BE2C (cell line): ENCODE data around the gene ZNF616.
A peak's percentile ranks its signal among the peaks of the same experiment; 100 is the strongest.
"Not testable (repeated sequence)": the region's sequence is repeated elsewhere in the genome, so short reads cannot be mapped to it uniquely, and the experiment has no call there.

Experiments used
- DNase-seq: peaks from one replicate; pipeline ENCODE4 v3.0.0-alpha.2; 2020
- H3K27me3 ChIP-seq: fragments of 250-450 bp; sonication (Bioruptor Pico); 2 replicates; pipeline ENCODE4 v1.5.1; 2020; ENCODE audit warnings: mild to moderate bottlenecking
- H3K36me3 ChIP-seq: fragments of 250-450 bp; sonication (Bioruptor Pico); 2 replicates; pipeline ENCODE4 v1.5.1; 2020; ENCODE audit warnings: mild to moderate bottlenecking
- H3K4me1 ChIP-seq: fragments of 250-450 bp; sonication (Bioruptor Pico); 2 replicates; pipeline ENCODE4 v1.5.1; 2020
- H3K4me3 ChIP-seq: 2 replicates; pipeline ENCODE4 v1.5.1; 2011; ENCODE audit warnings: low read depth, low read length
- H3K9me3 ChIP-seq: fragments of 250-450 bp; sonication (Bioruptor Pico); 2 replicates; pipeline ENCODE4 v1.5.1; 2020
- TF ChIP-seq, protein P1 (sequence below): IDR thresholded peaks from 2 replicates; pipeline ENCODE4 v1.5.1; 2012; ENCODE audit warnings: mild to moderate bottlenecking, low read depth, low read length

Gene ZNF616

DNA sequence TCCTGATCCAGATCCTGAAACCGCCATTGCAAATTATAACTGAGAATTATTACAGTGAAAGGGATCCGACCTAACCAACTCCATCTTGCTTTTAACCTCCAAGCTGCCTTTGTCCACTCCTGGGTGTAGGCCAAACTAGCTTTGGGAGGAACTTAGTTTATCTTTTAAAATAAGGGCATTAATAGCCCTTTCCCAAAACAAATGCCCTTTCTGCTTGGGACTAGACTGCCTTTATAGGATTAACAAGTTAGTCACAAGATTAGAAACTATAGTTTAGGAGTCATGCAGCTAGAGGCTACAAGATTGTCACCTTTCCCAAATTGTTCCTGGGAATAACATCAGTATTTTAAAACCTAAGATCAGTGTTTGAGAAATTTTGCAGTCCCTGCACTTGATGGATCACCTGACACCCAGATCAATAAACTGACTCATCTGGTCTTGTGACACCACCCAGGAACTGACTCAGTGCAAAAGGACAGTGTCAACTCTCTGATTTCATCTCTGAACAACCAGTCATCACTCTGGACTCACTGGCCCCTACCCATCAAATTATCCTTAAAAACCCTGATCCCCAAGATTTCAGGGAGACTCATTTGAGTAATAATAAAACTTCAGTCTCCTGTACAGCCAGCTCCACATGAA, 40.1 kb downstream of the ZNF616 start:
- H3K9me3 ChIP-seq = no peaks in the 10 kb centered on the region; the same call in 1 of the 2 replicates
- DNase-seq = no peak
- H3K27me3 ChIP-seq = no peaks in the 10 kb centered on the region
- TF ChIP-seq, protein P1, sequence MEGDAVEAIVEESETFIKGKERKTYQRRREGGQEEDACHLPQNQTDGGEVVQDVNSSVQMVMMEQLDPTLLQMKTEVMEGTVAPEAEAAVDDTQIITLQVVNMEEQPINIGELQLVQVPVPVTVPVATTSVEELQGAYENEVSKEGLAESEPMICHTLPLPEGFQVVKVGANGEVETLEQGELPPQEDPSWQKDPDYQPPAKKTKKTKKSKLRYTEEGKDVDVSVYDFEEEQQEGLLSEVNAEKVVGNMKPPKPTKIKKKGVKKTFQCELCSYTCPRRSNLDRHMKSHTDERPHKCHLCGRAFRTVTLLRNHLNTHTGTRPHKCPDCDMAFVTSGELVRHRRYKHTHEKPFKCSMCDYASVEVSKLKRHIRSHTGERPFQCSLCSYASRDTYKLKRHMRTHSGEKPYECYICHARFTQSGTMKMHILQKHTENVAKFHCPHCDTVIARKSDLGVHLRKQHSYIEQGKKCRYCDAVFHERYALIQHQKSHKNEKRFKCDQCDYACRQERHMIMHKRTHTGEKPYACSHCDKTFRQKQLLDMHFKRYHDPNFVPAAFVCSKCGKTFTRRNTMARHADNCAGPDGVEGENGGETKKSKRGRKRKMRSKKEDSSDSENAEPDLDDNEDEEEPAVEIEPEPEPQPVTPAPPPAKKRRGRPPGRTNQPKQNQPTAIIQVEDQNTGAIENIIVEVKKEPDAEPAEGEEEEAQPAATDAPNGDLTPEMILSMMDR = no peak
- no peaks in the 10 kb centered on the region for H3K4me1 ChIP-seq
- H3K4me3 ChIP-seq = no peak overlapping the region
- no peaks in the 10 kb centered on the region for H3K36me3 ChIP-seq

DNA sequence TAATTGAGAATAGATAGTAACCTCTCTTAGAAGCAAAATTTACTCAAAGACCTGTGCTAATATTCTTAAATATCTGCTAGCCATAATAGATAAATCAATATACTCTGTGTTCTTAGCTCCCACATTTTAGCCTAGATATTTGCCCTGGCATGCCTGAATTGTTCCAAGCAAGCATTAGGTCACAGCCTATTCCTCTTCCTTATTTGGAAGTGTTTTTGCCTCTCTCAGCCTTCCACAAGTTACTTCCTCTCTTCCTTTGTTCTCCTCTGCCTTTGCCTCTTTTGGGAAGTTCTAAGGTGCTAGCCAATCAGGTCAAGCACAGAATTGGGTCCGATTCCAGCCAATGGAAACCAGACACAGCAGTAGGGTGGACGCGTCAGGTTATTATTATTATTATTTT, 43.3 kb downstream of the ZNF616 start:
- H3K36me3 ChIP-seq, H3K9me3 ChIP-seq, H3K4me1 ChIP-seq, DNase-seq, H3K4me3 ChIP-seq, H3K27me3 ChIP-seq: not testable (repeated sequence)

DNA sequence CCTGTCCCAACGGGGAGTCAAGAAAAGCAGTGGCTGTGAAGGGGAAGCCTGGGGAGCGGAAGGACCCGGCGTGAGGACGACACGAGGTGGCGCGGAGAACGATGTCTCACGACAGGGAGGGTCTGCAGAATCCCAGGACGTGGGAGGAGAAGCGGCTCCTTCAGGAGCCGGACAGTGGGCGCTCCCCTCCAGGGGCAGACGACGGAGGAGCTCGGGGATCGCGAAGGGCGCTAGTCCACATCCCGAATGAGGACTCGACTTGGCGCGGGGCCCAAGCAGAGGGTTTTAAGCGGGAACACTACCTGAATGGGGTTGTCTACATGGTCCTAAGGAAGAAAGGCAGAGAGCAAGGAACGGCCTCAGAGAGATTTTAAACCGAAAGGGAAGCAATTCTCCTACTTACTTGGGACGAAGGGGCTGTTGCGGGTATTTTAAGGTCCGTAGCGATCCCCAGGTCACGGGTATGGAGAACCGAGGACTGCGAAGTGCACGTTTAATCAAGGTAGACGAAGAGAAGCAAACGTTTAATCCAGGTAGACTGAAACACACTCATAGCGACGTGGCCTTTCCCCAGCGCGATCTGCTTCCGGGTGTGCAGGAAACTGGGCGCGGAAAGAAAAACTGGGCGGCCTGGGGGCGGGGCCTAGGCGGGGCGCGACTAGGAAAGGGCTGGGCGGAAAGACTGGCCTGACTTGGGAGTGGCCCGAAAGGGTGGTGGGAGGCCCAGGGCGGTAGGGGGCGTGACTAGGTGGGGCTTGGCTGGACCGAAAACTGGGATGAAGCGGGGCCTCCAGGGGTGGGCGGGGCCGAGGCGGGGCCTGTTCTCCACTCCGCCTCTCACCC, 44.3 kb downstream of the ZNF616 start, which contains the start of gene ZNF841:
Gene ZNF841 (minus strand): TSS at position 594 of the 843 bp plus-strand sequence. CDS start 10,964 bp downstream, outside the sequence.
- TF ChIP-seq, protein P1 = no peak
- Histone ChIP-seq H3K9me3 (no peaks in the 10 kb centered on the region; the same call in 1 of the 2 replicates), H3K4me1 (no peaks in the 10 kb centered on the region), H3K4me3 (peak within 1 kb of the TSS; percentile 100), H3K27me3 (no peaks in the 10 kb centered on the region), H3K36me3 (peaks cover 4% of the 10 kb centered on the region; the same call in 1 of the 2 replicates)
- DNase-seq = peak; percentile 99

DNA sequence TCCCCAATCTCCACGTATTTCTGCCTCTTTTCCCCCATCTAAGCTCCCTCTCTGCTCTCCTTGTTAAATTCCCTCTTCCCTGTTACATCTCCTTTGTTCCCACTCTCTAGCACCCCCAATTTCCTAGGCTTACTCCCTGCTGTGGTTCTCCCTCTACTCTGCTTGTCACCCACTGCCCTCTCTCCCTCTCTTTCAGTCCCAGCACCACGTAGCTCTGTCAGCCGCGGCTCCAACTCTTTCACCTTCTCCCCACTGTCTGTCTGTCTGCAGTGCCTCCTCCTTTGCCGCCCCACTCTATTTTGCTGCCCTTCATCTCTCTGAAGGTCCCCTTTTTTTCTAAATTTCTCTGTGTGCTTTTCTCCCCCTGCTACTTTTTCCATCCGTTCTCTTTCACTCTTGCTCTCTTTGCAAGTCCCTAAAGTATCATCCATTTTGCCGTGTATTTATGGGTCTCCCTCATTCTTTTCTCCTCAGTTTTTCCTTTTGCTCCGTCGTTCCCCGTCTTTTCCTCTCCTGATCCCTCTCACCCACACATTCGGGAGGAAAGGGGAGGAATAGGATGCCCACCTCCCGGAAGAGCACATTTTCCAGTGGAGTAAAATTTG, 45.1 kb downstream of the ZNF616 start:
- H3K4me3 ChIP-seq = peak overlapping the region; percentile 100
- TF ChIP-seq, protein P1 = no peak
- H3K4me1 ChIP-seq = no peaks in the 10 kb centered on the region
- H3K9me3 ChIP-seq = no peaks in the 10 kb centered on the region; the same call in 1 of the 2 replicates
- no peaks in the 10 kb centered on the region for H3K27me3 ChIP-seq
- peaks cover 4% of the 10 kb centered on the region; the same call in 1 of the 2 replicates for H3K36me3 ChIP-seq
- DNase-seq = no peak

DNA sequence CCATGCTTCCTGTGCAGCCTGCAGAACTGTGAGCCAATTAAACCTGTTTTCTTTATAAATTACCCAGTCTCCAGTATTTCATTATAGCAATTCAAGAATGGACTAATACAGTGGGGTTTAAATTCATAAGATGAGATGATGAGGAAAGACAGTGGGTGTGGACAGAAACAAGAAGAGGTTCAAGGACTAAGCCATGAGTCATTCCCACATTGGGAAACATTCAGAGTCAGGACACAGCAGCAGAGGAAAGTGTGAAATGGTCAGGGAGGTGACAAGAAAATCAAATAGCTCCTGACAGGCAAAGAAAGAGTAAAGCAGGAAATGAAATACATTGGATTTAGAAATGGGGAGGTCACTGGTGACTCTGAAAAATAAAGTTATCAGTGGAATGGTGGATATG, 53.3 kb downstream of the ZNF616 start:
- Histone ChIP-seq H3K27me3 (no peaks in the 10 kb centered on the region), H3K4me1 (no peaks in the 10 kb centered on the region), H3K4me3 (no peak overlapping the region), H3K36me3 (peaks cover 6% of the 10 kb centered on the region), H3K9me3 (no peaks in the 10 kb centered on the region; the same call in 1 of the 2 replicates)
- no peak for DNase-seq
- TF ChIP-seq, protein P1 = no peak

DNA sequence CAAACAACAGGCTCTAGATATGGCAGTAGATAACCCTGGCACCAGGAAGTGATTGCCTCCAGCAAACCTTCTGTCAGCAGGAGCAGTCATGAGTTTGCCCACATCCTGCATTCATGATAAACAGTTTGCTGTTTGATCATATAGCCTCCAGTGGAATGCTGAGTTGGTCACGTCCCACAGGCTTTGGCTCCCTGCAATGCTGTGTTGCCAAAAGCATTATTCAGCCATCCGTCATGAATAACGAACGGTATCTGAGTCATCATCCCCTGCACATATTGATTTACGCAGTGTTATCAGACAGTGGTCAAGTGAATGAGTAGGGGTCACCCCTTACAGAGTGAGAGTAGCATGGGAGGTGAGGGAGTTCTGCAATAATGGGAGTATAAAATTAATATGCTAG, 69.2 kb downstream of the ZNF616 start:
- peaks cover 4% of the 10 kb centered on the region; the same call in 1 of the 2 replicates for H3K9me3 ChIP-seq
- H3K36me3 ChIP-seq = peaks cover 33% of the 10 kb centered on the region
- TF ChIP-seq, protein P1 = no peak

More for the DNA sequence above, 69.2 kb downstream of the ZNF616 start:
- no peak overlapping the region for H3K4me3 ChIP-seq
- no peaks in the 10 kb centered on the region for H3K27me3 ChIP-seq
- DNase-seq = no peak
- no peaks in the 10 kb centered on the region for H3K4me1 ChIP-seq
